Right lobe of liver (tissue), 4 donors: ENCODE results near the gene KRT33A.

Experiments used
- POLR2A ChIP-seq: fragments of 450-650 bp; IDR thresholded peaks from one replicate; pipeline ENCODE4 v1.6.1; 2017; ENCODE audit warnings: antibody characterized with exemption, mild to moderate bottlenecking
- TF ChIP-seq, protein P1 (sequence below), 4 donors: fragments of 200-600 bp in 3 of 4; fragments of 450-650 bp in 1 of 4; IDR thresholded peaks; one replicate each; pipeline versions ENCODE4 v1.5.1 to v1.8.0; 2016 to 2022; ENCODE audit warnings: antibody characterized with exemption in 4 of 4, mild to moderate bottlenecking in 2 of 4
- donor health status: DM: no; HTN: no; CAD: no.
- donor health status: DM: no; HTN: no; CAD: no.
- donor health status: DM: no; HTN: yes; CAD: no.

DNA sequence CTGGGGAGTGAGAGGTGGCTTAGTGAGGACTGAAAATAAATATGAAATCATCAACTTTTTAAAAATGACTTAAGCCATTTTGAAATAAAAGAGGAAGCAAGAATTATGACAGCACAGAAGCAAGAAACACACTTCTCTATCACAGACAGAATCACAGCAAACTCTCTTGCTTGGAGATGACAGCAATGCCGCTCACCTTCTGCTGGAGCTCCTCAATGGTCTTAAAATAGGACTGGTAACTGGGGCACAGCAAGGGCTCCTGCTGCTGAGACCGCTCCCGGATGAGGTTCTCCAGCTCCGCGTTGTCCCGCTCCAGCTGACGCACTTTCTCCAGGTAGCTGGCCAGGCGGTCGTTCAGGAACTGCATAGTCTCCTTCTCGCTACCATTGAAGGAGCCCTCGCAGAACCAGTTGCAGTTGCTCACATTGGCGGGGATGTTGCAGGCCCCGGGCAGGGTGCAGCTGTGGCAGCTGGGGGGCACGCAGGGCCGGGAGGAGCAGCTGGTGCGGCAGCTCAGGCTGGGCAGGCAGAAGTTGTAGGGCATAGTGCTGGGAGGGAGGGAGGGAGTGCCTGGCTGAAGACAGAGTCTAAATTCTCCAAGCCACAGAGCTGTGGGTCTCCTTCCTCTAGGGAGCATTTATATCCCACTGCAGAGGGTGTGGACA lies 46.5 kb upstream of the KRT33A start, which contains the start of gene KRT31:
- TF ChIP-seq POLR2A = no peak
- TF ChIP-seq, protein P1, sequence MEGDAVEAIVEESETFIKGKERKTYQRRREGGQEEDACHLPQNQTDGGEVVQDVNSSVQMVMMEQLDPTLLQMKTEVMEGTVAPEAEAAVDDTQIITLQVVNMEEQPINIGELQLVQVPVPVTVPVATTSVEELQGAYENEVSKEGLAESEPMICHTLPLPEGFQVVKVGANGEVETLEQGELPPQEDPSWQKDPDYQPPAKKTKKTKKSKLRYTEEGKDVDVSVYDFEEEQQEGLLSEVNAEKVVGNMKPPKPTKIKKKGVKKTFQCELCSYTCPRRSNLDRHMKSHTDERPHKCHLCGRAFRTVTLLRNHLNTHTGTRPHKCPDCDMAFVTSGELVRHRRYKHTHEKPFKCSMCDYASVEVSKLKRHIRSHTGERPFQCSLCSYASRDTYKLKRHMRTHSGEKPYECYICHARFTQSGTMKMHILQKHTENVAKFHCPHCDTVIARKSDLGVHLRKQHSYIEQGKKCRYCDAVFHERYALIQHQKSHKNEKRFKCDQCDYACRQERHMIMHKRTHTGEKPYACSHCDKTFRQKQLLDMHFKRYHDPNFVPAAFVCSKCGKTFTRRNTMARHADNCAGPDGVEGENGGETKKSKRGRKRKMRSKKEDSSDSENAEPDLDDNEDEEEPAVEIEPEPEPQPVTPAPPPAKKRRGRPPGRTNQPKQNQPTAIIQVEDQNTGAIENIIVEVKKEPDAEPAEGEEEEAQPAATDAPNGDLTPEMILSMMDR (IDR thresholded peaks at IDR 0.05) = no peak
